Measurements from ENCODE around the gene ARHGEF1. TPM values are rescaled to one million over a fixed set of nuclear protein-coding genes. Genes with fewer than 3 reads are reported as not detected.
"Not testable (repeated sequence)": the region's sequence is repeated elsewhere in the genome, so short reads cannot be mapped to it uniquely, and the experiment has no call there.

Gene ARHGEF1
- total RNA-seq, 1 donor from 2014 or later = 24.2 TPM

DNA sequence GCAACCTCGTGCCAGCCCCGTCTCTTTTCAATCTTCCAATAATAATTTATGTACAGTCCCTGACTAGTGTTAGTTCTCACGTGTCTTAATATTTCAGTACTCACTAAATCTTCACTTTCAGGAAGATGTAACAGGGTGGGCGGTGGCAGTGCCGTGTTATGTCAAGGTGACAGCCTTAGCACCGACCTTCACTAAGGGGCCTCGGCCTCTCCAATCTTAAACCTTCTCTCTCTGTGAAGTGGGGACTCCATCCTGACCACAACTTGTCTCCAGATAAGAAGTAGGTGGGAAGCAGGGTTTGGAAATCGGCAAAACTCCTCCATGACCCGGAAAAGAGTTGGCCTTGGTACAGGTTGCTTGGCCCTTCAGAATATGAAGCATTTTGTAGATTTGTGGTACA is 21.1 kb upstream of the ARHGEF1 start:
- no peak for DNase-seq (ENCODE audit: low read depth)

DNA sequence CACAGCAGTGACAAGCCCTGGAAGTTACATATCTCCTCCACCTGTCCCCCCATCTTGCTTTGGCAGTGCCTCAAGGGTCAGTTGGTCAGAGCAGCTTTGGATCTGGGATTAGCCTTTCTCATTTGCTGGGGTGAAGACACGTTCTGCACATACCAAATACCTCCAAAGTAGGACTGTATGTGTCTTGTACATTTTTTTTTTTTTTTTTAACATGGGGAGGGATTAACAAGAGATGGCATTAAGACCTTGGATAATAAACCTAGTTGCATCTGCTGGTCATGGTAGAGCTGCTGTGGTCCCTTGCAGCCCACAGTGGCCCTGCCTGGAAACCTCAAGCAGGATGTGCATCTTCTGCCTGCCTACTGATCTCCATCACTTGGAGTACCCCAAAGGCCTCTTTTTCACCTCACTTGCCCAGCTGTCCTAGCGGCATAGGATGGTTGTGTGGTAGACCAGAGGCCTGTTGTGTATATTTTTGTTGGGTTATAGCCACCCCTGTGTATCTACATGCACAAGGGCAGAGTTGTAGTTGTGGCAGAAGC is 20.5 kb upstream of the ARHGEF1 start:
- no peak for DNase-seq (ENCODE audit: low read depth)

DNA sequence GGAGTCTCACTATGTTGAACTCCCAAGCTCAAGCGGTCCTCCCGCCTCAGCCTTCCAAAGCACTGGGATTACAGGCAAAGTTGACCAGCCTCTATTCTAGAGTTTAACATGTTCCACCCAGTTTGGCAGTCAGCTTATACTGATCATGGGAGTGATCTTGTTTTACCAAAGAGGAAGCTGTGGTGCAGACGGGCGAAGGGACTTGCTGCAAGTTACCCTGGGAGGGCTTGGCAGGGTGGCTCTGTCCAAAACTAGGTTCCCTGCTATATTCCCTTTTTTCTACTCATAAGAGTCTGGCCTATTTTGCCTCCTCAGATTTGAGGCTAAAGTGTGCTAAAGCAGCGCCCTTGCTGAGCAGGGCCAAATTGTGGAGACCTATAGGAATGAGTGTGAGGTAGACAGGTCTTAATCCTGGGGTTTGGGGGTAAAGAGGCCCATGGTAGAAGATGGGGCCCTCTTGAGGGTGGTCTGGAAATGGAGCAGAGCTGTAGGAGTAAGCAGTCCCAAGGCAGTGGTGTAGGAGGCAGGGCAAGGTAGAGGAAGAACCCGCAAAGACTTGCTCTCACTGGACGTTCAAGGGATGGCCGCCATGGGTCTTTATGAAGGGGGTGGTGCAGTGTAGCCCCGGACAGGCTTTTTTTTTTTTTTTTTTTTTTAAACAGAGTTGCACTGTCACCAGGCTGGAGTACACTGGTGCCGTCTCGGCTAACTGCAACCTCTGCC is 19.6 kb upstream of the ARHGEF1 start:
- DNase-seq (ENCODE audit: low read depth) = no peak

DNA sequence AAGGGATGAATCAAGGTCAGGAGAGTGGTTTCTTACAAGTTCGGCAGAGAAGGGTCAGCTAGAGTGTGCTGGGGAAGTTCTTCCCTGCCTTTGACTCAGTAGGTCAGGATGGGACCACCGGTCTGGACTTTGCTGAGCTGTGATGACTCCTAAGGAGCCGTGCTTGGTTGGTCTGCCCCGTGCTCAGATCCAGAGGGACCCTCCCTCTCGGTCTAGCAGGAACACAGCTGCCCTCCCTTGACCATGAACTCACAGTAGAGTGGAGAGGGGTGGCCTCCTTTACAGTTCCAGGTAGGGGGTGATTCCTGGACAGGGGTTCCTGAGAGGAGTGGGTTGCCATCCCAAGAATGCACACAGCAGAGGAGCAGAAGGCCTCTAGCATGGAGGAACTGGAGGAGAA is 18.6 kb upstream of the ARHGEF1 start:
- no peak for DNase-seq (ENCODE audit: low read depth)

DNA sequence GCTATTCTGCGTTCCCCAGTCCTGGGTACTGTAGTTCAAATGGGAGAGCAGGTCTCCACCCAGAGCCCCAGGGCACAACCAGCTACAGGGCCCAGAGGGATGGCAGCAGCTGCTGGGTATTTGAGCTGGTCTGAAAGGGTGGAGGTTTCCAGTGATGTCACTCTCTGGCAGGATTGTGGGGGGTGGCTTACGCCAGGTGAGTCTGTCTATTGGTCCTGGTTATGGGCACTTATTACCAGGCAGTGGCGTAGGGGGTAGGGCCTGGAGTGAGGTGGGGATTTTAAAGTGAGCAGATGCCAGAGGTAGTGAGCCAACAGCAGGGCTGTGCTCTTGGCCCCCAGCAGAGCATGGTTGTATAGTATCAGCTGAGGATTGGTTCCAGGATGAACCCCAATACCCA is 16.7 kb upstream of the ARHGEF1 start:
- DNase-seq (ENCODE audit: low read depth) = peak; percentile 45

DNA sequence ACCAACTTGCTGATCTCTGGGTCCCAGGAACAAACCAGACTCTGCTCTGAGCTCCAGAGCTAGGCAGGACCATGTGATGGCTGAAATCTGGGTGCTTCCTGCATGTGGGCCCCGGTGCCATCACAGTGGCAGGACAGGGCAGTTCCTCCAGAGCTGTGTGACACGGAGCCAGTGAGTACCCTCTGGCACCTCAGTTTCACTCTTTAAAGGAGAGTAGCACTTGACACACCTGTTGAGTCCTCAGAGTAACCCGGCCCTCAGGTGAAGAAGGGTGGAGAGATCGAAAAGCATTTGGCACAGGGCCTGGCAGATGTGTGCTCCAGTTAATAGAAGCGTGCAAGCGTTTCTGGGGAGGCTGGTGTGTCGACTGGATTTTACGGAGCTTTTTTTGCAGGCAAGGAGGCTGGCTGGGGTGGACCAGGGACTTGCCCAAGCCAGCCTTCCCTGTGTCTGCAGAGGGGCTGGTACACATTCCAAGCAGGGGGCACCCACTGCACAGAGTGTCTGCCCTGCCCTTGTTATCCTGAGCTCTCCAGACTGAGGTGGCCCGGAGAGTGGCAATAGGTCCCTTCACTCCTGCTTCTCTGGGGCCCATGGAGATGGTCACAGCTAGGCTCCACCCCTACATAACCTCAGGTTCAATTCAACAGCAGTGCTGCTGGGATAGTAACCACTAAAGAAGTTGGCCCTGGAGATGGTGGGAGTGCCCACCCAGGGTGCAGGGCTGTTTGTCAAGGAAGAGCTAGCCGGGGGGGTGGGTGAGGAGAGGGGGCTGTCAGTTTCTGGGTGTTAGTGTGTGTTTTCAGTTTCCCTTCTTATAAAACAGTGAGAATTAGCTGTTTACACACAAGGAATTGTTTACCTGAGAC is 14.6 kb upstream of the ARHGEF1 start:
- DNase-seq (ENCODE audit: low read depth) = no peak

DNA sequence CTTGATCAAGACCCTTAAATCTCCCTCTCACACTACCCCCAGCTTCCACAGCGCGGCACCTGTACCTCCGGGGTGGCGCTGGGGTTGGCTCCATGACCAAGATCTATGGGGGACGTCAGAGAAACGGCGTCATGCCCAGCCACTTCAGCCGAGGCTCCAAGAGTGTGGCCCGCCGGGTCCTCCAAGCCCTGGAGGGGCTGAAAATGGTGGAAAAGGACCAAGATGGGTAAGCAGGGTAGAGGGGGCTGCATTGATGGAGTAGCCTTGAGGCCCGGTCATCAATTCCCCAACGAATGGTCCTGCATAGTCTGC is 14.0 kb upstream of the ARHGEF1 start:
- DNase-seq (ENCODE audit: low read depth) = no peak

DNA sequence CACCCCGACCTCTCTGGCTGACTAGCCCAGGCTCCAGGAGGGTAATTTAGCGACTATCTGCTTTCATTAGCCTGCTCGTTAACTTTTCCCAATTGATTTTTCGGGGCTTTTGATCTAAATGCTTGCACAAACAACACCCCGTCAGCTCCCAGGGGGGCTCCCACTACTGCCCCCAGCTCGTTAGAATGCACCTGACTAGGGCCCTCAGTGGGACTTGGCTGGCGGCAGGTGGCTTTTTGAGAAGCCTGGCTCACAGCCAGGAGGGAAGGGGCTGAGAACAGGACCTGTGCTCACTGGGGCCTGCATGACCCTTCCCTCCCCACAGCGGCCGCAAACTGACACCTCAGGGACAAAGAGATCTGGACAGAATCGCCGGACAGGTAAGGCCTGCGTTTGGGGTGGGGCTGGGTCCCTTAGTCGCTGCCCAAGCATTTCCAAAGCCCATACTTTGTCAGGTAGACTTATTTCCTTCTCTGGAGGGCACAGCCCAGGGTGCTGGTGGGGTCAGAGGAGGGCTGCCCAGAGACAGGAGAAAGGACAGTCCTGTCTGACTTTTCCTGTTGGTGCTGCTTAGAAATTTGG is 13.5 kb upstream of the ARHGEF1 start:
- no peak for DNase-seq (ENCODE audit: low read depth)

DNA sequence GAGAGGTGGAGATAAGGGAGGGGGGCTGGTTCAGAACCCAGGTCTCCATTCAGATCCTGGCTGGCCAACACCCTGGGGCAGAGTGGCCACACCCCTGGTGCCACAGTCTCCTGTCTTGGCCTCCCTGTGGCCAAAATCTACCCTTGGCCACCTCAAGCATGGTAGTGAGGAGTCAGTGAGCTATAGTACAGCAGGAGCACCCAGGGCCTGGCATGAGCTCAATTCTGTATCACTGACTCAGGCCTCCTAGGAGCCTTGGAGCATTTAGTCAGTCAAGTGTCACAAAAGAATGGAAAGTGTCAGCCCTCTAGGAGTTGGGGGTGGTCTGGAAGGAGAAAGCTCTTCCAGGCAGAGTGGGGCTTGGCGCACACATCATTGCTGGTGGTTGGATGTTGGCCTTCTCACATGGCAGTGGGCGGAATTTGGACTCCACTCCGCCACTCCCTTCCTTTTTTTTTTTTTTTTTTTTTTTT is 12.5 kb upstream of the ARHGEF1 start:
- no peak for DNase-seq (ENCODE audit: low read depth)

DNA sequence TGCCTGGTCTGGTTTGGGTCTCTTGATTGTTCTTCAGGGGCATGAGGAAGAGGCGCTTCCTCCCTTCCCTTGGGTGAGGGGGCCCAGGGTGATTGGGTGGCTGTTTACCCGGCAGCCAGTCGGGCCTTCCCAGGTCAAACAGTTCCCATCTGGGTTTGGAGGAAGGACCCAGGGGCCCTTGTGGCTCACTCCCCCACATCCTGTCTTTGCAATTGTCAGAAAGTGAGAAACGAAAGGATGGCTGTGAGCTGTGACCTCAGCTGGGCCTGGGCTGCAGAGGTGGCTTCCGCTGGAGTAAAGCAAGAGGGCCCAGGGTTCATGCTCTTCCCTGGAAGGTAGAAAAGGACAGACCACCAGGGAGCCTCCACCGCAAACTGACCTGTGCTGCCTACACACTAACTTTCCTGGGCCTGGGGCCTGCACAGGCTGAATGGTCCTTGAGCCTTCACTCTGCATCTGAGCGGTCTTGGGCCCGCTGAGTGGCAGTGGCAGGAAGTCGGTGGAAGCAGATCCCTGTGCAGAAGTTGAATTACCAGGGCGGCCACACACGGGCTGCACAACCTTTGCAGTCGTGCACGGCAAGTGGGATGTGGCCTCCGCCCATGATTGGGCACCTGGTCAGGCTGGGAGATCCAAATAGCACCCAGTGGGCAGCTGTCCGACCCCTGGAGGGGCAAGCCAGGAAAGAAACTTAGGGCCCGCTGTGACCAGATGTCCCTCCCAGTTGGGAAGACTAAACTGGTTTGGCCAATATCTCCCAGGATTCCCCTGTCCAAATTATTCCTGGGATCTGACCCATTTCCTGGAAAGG is 11.2 kb upstream of the ARHGEF1 start:
- DNase-seq (ENCODE audit: low read depth) = no peak

DNA sequence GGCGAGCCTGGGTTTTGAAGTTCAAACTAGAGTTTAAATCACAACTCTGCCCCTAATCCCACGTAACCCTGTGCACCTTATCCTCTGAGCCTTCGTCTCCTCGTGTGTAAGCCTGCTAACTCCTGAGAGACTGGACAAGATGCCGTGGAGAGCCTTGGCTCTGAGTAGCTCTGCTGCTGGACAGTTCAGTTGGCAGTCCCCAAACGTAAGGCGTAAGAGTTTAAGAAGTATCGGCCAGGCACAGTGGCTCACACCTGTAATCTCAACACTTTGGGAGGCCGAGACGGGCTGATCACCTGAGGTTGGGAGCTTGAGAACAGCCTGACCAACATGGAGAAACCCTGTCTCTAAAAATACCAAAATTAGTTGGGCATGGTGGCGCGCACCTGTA is 10.6 kb upstream of the ARHGEF1 start:
- DNase-seq (ENCODE audit: low read depth) = no peak

DNA sequence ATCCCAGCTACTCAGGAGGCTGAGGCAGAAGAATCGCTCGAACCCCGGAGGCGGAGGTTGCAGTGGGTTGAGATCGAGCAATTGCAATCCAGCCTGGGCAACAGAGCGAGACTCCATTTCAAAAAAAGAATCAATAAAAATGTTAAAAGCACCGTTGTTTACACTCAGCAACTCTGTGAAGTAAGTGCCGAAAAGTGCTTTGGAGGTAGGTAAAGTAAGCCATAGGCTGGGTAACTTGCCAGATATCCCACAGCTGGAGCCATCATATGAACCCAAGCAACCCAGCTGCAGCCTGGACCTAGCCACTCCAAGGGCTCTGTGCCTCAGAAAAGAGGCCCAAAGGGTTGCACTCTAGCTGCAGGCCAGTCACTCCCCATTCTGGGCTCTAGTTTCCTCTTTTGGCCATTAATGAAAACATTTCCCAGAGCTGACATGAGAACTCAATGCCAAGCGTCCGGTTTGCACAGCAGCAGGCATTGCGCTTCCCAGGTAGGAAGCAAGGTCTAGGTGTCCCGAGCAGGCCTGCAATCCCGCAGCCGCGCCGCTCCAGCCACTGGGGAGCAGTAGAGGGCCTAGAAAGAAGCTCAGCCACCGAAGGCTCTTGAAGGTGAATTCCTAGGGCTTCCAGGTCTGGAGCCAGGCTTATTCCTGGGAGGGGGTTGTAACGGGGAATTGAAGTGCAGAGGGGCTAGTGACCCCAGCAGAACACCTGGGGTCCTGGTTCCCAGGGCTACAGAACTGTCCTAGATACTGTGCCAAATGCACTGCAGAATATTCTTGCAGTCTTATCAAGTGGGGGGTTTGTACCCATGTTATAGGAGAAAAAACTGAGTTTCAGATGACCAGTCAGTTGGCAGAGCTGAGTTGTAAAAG is 10.0 kb upstream of the ARHGEF1 start:
- peak; percentile 40 for DNase-seq (ENCODE audit: low read depth)

DNA sequence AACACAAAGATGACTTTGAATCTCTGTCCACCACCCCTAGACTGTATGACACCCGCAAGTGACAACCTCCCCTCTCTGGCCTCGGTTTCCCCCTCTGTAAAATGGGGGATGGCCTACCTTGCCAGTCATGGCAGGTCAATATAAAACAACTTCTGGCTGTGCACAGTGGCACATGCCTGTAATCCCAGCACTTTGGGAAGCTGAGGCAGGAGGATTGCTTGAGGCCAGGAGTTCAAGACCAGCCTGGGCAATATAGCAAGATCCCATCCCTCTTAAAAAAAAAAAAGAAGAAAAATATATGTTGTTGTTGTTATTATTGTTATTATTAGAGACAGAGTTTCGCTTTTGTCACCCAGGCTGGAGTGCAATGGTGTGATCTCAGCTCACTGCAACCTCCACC is 7.0 kb upstream of the ARHGEF1 start:
- not testable (repeated sequence) for DNase-seq (ENCODE audit: low read depth)

DNA sequence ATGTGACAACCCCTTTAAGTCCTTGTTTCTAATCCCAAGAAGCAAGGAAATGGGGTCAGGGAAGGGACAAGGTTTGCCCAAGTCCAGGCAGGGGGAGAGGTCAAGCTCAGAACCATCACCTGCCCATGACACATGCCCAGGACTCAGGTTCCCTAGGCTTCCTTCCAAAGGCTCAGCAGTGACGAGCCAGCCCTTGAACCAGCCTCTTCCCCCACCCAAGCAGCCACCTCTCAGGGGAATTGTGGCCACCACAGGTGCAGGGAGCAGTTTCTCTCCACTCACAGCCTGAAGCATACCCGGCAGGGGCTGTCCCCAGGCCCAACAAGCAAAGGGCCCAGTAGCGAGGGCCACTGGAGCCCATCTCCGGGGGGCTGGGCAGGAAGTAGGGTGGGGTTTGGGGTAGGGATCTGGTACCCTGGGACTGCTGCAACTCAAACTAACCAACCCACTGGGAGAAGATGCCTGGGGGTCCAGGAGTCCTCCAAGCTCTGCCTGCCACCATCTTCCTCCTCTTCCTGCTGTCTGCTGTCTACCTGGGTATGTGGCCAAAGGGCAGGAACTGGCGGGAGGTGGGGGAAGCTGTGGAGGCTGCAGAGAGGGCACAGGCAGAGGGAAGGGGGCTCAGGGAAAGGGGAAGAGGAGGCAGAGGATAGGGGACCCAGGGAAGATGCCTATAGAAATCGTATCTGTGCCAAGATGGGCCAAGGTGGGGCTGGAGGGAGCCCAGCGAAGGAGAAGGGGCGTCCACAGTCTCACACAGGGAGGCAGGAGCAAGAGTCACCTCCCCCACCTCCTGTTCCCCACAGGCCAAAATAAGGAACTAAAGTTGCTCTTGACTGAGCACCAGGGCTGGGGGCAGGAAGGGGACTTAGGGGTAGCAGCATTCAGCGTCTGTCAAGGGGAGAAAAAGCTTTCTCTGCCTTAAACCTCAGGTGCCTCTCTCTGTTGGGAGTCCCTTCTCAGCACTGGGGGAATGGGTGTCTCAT is 5.8 kb upstream of the ARHGEF1 start, which contains the start of gene CD79A:
Gene CD79A (plus strand): TSS at position 433 of the 986 bp plus-strand sequence. CDS start 26 bp downstream, at position 459.
- DNase-seq (ENCODE audit: low read depth) = peak; percentile 37

DNA sequence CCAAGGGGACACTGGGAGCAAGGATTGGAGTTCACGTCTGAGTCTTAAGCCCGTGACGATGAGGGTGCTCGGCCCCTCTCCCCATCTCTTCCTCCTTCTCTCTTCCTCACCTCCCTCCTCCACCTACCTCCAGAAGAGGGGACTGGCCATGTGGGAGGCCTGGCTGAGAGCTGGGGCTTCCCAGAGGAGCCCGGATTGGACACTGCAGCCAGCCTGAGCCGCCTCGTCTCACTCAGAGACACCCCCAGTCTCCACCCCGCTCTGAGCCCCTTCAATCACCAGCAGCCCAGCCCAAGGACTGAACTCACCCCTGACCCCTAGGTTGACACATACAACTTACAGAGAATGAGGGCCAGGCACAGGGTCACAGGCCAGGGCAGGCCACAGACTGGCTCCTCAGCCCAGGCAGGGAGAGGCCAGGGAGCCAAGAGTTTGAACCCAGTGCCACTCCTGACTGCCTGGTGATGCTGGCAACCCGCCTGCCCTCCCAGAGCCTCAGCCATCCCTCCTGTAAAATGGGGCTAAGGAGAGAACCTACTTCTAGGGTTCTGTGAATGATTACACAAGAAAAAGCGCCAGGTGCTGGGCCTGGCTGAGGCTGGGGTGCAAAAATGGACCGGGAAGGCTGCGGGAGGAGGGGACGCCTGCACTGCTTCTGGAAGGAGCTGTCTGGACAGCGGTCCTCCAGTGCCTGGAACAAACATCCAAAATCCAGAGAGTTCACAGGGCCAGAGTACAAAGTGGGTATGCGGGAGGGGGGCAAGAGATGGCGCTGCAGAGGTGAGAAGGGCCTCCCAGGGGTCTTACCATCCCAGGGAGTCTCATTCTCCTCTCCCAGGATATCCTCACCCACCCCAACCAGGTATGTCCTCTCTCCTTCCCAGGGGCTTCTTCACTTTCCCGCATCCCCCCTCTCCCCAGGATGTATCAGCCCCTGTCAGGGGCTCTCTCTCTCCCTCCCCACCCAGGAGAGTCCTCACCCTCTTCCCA is 4.8 kb upstream of the ARHGEF1 start:
- no peak for DNase-seq (ENCODE audit: low read depth)

DNA sequence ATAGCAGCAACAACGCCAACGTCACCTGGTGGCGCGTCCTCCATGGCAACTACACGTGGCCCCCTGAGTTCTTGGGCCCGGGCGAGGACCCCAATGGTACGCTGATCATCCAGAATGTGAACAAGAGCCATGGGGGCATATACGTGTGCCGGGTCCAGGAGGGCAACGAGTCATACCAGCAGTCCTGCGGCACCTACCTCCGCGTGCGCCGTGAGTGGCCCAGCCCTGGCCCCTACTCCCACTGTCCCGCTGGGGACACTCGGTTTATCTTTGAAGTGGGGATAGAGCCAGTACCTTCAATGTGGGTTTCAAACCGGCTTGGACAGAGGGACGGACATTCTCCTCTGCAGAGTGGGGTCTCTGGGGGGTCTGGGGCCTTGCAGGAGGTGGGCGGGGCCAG is 3.9 kb upstream of the ARHGEF1 start:
- no peak for DNase-seq (ENCODE audit: low read depth)

DNA sequence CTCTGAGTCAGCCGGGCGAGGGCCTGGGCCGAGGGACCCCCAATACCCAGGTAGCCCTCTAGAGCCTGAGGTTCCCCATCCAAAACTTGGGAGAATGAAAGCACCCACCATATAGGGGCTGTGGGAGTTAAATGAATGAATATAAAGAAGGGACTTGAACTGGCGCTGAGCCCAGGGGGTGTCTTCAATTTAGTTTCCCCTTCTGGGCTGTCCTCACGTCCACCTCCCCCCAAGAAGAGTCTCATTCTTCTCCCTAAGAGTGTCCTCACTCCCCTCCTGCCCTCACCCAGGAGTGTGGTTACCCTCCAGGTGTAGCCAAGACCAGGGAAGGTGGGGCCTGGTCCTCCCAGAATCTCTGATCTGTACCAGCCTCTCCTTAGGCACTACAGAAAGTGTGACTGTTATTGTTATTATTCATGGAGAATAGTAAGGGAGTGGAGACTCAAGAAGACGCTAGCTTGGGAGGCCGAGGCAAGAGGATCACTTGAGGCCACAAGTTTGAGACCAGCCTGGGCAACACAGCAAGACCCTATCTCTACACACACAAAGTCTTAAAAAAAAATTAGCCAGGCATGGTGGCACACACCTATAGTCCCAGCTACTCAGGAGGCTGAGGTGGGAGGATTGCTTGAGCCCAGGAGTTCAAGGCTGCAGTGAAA is 3.2 kb upstream of the ARHGEF1 start:
- no peak for DNase-seq (ENCODE audit: low read depth)
